Endothelial cell of umbilical vein (primary cell): ENCODE results near the gene SORCS2. TPM values are rescaled to one million over a fixed set of nuclear protein-coding genes. Genes with fewer than 3 reads are reported as not detected.

Source experiments
- BruUV-seq: library from RNA; stranded (reverse); fragments of 400-500 nt; replicated peaks from 2 replicates; lab custom pipeline; 2021; lab: Mats Ljungman, UMichigan
- CTCF ChIA-PET: fragments of 300-600, 350-600 bp; sonication (Branson Sonifier 250); formaldehyde crosslinking; loops from one replicate; lab custom pipeline; 2021; ENCODE audit warnings: antibody characterized with exemption, inconsistent platforms; lab: Charles Lee
- POLR2A ChIA-PET: fragments of 300-600, 350-600 bp; sonication (Branson Sonifier 250); formaldehyde crosslinking; loops from one replicate; lab custom pipeline; 2021; ENCODE audit warnings: antibody characterized with exemption, inconsistent platforms; lab: Charles Lee
- DNase-seq: peaks from one replicate; pipeline ENCODE4 v3.0.0-alpha.2; 2011; ENCODE audit warnings: low read depth, low spot score
- FAIRE-seq: peaks from 2 replicates; lab custom pipeline; 2011; peaks lifted over from hg19 to GRCh38; lab: Jason Lieb, UNC
- H2AFZ ChIP-seq: 2 replicates; pipeline ENCODE4 v1.6.0; 2012; ENCODE audit warnings: low read depth, low read length, control low read depth, inconsistent platforms
- H3K27ac ChIP-seq: 2 replicates; pipeline ENCODE4 v1.5.1; 2011; ENCODE audit warnings: low read depth, mild to moderate bottlenecking, control low read depth, low read length, moderate library complexity; ENCODE audit not compliant: insufficient read depth
- H3K27me3 ChIP-seq, 2 experiments: 2 replicates each; pipeline versions ENCODE4 v1.6.0 to v1.6.1; 2011; ENCODE audit warnings: low read length in 2 of 2, mixed read lengths in 1 of 2; ENCODE audit not compliant: control insufficient read depth in 2 of 2, insufficient read depth in 2 of 2
- H3K36me3 ChIP-seq, 2 experiments: 2 replicates in 1 of 2; 3 replicates in 1 of 2; pipeline ENCODE4 v1.5.1; 2011; ENCODE audit warnings: low read length in 2 of 2, mild to moderate bottlenecking in 1 of 2, moderate library complexity in 1 of 2; ENCODE audit not compliant: control insufficient read depth in 2 of 2, insufficient read depth in 2 of 2; ENCODE audit errors: extremely low read depth in 1 of 2
- H3K4me1 ChIP-seq: 3 replicates; pipeline ENCODE4 v1.5.1; 2011; ENCODE audit warnings: mild to moderate bottlenecking, low read length; ENCODE audit not compliant: control insufficient read depth, insufficient read depth; ENCODE audit errors: extremely low read depth
- H3K4me2 ChIP-seq: 2 replicates; pipeline ENCODE4 v1.6.1; 2011; ENCODE audit warnings: low read length, control low read depth, mixed read lengths; ENCODE audit not compliant: insufficient read depth
- H3K4me3 ChIP-seq, 3 experiments: fragments of 200-600 bp in 1 of 3; sonication (generic), shearing (Covaris generic) in 1 of 3; replicated peaks in 1 of 3; 2 replicates each; pipeline ENCODE4 v1.5.1; 2011 to 2016; ENCODE audit warnings: control low read depth in 3 of 3, low read length in 3 of 3, mild to moderate bottlenecking in 2 of 3, inconsistent platforms in 1 of 3, low read depth in 1 of 3, moderate library complexity in 1 of 3; ENCODE audit not compliant: insufficient read depth in 1 of 3
- H3K79me2 ChIP-seq: 2 replicates; pipeline ENCODE4 v1.6.0; 2012; ENCODE audit warnings: low read length, inconsistent platforms; ENCODE audit not compliant: control insufficient read depth, insufficient read depth
- H3K9ac ChIP-seq: replicated peaks from 2 replicates; pipeline ENCODE3; 2011; ENCODE audit warnings: low read length, control low read depth; ENCODE audit not compliant: insufficient read depth; ENCODE audit errors: extremely low read depth
- H3K9me1 ChIP-seq: replicated peaks from 3 replicates; pipeline ENCODE4 v1.6.0; 2011; ENCODE audit warnings: mild to moderate bottlenecking, low read length; ENCODE audit not compliant: control insufficient read depth, insufficient read depth; ENCODE audit errors: extremely low read depth
- H3K9me3 ChIP-seq: replicated peaks from 2 replicates; pipeline ENCODE4 v1.5.1; 2012; ENCODE audit warnings: low read length, inconsistent platforms; ENCODE audit not compliant: control insufficient read depth, insufficient read depth
- H4K20me1 ChIP-seq: replicated peaks from 2 replicates; pipeline ENCODE3; 2011; ENCODE audit warnings: mild to moderate bottlenecking, low read length; ENCODE audit not compliant: control insufficient read depth, insufficient read depth; ENCODE audit errors: extremely low read depth
- EZH2 ChIP-seq: IDR thresholded peaks from 2 replicates; pipeline ENCODE4 v1.6.1; 2012; ENCODE audit warnings: borderline replicate concordance, low read depth, mild to moderate bottlenecking, moderate library complexity, low read length, inconsistent platforms; ENCODE audit not compliant: severe bottlenecking
- FOS ChIP-seq: IDR thresholded peaks from 2 replicates; pipeline ENCODE4 v1.6.1; 2011; ENCODE audit warnings: mild to moderate bottlenecking, low read length, moderate library complexity, borderline replicate concordance; ENCODE audit not compliant: insufficient read depth
- GATA2 ChIP-seq: IDR thresholded peaks from 2 replicates; pipeline ENCODE4 v1.7.0; 2011; ENCODE audit warnings: low read depth, mild to moderate bottlenecking, moderate library complexity, mixed read lengths, low read length; ENCODE audit not compliant: insufficient read length, insufficient read depth
- JUN ChIP-seq: IDR thresholded peaks from 2 replicates; pipeline ENCODE4 v1.6.1; 2011; ENCODE audit warnings: borderline replicate concordance, low read depth; ENCODE audit not compliant: insufficient read length, insufficient read depth
- MYC ChIP-seq: IDR thresholded peaks from one replicate; pipeline ENCODE4 v1.6.1; 2011; ENCODE audit warnings: mild to moderate bottlenecking, low read depth, low read length
- POLR2A ChIP-seq: IDR thresholded peaks from 2 replicates; pipeline ENCODE4 v1.6.1; 2012; ENCODE audit warnings: low read depth, mild to moderate bottlenecking, control low read depth, low read length
- POLR2AphosphoS5 ChIP-seq: IDR thresholded peaks from 2 replicates; pipeline ENCODE4 v1.6.1; 2012; ENCODE audit warnings: low read depth, mild to moderate bottlenecking, control low read depth, low read length, moderate library complexity; ENCODE audit not compliant: insufficient read depth
- dilution Hi-C: fragments of 300-500 bp; cut with MboI; formaldehyde crosslinking; loops from one replicate; pipeline ENCODE4 v1.15.0; 2019; ENCODE audit warnings: low sequenced_read_pairs; ENCODE audit not compliant: extremely low pct_ligation_motif_present
- intact Hi-C: fragments of 100-400 bp; cut with micrococcal nuclease; formaldehyde crosslinking; loops from one replicate; pipeline ENCODE4 v1.10.0; 2022
- polyA plus RNA-seq, 4 experiments: library from polyadenylated mRNA; depleted of rRNA in 3 of 4; stranded (reverse) in 3 of 4; unstranded in 1 of 4; fragments of >200 nt; gene quantifications; 2 replicates each; pipeline versions ENCODE4 v1.2.1 to v1.2.3, GENCODE V29; 2011 to 2012; ENCODE audit warnings: missing spikeins in 1 of 4
- total RNA-seq: library from RNA; stranded (reverse); gene quantifications from 2 replicates; pipeline ENCODE4 v1.2.3, GENCODE V29; 2021
- TF ChIP-seq, protein P1 (sequence below), 2 donors: IDR thresholded peaks; 1 replicate in 1 of 2; 2 replicates in 1 of 2; pipeline ENCODE4 v1.5.1; 2011; ENCODE audit warnings: low read length in 2 of 2, mild to moderate bottlenecking in 2 of 2, moderate library complexity in 2 of 2, control low read depth in 1 of 2, inconsistent platforms in 1 of 2, low read depth in 1 of 2; ENCODE audit not compliant: insufficient read depth in 1 of 2; ENCODE audit errors: extremely low read depth in 1 of 2
- TF ChIP-seq, protein P2 (sequence below): IDR thresholded peaks from 2 replicates; pipeline ENCODE4 v1.6.1; 2011; ENCODE audit not compliant: insufficient read depth, insufficient read length

The SORCS2 gene
- total and polyA plus RNA-seq, 2 donors (not counting 3 experiments of a cell fraction or from before 2014, with no cell fraction given) = not detected

DNA sequence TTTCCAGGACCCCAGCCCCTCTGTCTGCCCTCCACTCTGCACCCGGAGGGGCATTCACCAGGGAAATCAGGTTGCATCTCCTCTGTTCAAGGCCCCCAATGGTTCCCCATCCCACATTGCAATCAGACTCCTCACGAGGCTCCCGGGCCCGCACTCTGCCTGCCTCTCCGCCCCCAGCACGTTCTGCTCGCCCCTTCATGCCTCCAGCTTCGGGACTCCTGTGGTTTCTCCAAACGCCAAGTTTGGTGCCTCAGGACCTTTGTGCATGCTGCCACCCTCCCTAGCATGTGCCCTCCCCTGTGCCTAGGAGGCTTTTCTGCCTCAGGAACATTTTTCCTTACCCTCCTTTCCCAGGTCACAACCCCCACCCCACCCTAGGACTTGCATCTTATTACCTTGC is 426.0 kb downstream of the SORCS2 start:
- no peak for DNase-seq
- no peaks in the 10 kb centered on the region for H3K4me1 ChIP-seq
- no peaks in the 10 kb centered on the region for H3K27me3 ChIP-seq
- H3K9me1 ChIP-seq = no peaks in the 10 kb centered on the region
- H3K36me3 ChIP-seq = no peaks in the 10 kb centered on the region
- dilution Hi-C loops (no loop called here), intact Hi-C loops (no loop called here)
- H3K4me2 ChIP-seq = no peak overlapping the region
- H3K27ac ChIP-seq = no peak overlapping the region
- H2AFZ ChIP-seq = no peak overlapping the region
- no TSS peak for BruUV-seq
- CTCF ChIA-PET = no interaction called here
- no peak overlapping the region for H3K9ac ChIP-seq
- no peaks in the 10 kb centered on the region for H3K9me3 ChIP-seq
- H3K4me3 ChIP-seq = no peak overlapping the region
- no peaks in the 10 kb centered on the region for H4K20me1 ChIP-seq
- no peak for FAIRE-seq
- POLR2A ChIA-PET = no interaction called here
- no peaks in the 10 kb centered on the region for H3K79me2 ChIP-seq
- TF ChIP-seq, protein P1, sequence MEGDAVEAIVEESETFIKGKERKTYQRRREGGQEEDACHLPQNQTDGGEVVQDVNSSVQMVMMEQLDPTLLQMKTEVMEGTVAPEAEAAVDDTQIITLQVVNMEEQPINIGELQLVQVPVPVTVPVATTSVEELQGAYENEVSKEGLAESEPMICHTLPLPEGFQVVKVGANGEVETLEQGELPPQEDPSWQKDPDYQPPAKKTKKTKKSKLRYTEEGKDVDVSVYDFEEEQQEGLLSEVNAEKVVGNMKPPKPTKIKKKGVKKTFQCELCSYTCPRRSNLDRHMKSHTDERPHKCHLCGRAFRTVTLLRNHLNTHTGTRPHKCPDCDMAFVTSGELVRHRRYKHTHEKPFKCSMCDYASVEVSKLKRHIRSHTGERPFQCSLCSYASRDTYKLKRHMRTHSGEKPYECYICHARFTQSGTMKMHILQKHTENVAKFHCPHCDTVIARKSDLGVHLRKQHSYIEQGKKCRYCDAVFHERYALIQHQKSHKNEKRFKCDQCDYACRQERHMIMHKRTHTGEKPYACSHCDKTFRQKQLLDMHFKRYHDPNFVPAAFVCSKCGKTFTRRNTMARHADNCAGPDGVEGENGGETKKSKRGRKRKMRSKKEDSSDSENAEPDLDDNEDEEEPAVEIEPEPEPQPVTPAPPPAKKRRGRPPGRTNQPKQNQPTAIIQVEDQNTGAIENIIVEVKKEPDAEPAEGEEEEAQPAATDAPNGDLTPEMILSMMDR (IDR thresholded peaks at IDR 0.05; ENCODE audit: extremely low read depth in 1 of 2, insufficient read depth in 1 of 2, low read depth in 1 of 2, low read length in 2 of 2) = no peak
- TF ChIP-seq, protein P2, sequence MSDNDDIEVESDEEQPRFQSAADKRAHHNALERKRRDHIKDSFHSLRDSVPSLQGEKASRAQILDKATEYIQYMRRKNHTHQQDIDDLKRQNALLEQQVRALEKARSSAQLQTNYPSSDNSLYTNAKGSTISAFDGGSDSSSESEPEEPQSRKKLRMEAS = no peak

DNA sequence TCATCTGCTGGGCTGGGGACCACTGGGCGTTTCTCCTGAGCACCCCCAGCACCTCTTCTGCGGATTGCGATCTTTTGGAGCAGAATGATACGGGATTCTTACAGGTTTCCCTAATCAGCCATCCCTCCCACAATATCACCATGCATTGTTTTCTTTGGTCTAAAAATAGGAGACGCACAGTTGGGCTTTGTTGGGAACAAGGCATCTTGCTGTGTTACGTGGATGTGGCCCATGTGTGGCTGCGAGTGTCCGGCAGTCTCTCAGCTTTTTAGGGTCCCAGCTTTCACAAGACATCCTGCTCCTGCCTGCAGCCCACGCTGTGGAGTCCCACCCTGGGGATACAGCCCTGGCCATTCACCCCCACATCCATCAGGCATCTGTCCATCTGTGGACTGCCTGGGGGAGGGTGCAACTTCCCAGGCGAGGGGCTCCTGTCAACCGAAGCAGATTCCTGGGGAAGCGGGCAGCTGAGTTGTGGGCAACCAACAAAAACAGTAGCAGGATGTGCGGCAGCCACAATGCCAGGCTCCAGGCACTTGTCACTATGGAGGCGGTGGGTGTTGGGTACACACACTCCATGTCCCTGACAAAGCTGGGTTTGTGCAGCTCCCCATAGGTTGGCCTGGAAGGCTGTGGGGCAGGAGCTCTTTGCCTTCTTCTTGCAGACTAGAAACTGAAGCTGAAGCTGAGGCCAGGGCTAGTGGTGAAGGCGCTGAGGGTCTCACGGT is 427.9 kb downstream of the SORCS2 start:
- dilution Hi-C loops = no loop called here

More for the DNA sequence above, 427.9 kb downstream of the SORCS2 start:
- ChIA-PET CTCF (no interaction called here), POLR2A (no interaction called here)
- DNase-seq = no peak
- no peak overlapping the region for H3K9ac ChIP-seq
- H3K9me3 ChIP-seq = no peaks in the 10 kb centered on the region
- H3K4me3 ChIP-seq = no peak overlapping the region
- TF ChIP-seq GATA2 = no peak
- no peak for TF ChIP-seq FOS
- TF ChIP-seq EZH2 = no peak
- TF ChIP-seq, protein P1 (IDR thresholded peaks at IDR 0.05; ENCODE audit: extremely low read depth in 1 of 2, insufficient read depth in 1 of 2, low read depth in 1 of 2, low read length in 2 of 2) = no peak
- no peak for TF ChIP-seq MYC
- no peak for TF ChIP-seq POLR2AphosphoS5
- TF ChIP-seq, protein P2 = no peak
- TF ChIP-seq JUN = no peak
- no peak for TF ChIP-seq POLR2A
- no peaks in the 10 kb centered on the region for H4K20me1 ChIP-seq
- FAIRE-seq = no peak
- intact Hi-C loops = no loop called here
- H3K36me3 ChIP-seq = no peaks in the 10 kb centered on the region
- no peak overlapping the region for H2AFZ ChIP-seq
- BruUV-seq = no TSS peak
- H3K9me1 ChIP-seq = no peaks in the 10 kb centered on the region
- no peak overlapping the region for H3K27ac ChIP-seq
- H3K27me3 ChIP-seq = no peaks in the 10 kb centered on the region
- H3K79me2 ChIP-seq = no peaks in the 10 kb centered on the region
- no peaks in the 10 kb centered on the region for H3K4me1 ChIP-seq
- no peak overlapping the region for H3K4me2 ChIP-seq
